ENCODE measurements around the gene MCF2L. TPM values are rescaled to one million over a fixed set of nuclear protein-coding genes. Genes with fewer than 3 reads are reported as not detected.
"Not testable (repeated sequence)": the region's sequence is repeated elsewhere in the genome, so short reads cannot be mapped to it uniquely, and the experiment has no call there.

MCF2L gene
- polyA plus RNA-seq, 4 donors = 13.6 to 38.5 (median 31.1) TPM

DNA sequence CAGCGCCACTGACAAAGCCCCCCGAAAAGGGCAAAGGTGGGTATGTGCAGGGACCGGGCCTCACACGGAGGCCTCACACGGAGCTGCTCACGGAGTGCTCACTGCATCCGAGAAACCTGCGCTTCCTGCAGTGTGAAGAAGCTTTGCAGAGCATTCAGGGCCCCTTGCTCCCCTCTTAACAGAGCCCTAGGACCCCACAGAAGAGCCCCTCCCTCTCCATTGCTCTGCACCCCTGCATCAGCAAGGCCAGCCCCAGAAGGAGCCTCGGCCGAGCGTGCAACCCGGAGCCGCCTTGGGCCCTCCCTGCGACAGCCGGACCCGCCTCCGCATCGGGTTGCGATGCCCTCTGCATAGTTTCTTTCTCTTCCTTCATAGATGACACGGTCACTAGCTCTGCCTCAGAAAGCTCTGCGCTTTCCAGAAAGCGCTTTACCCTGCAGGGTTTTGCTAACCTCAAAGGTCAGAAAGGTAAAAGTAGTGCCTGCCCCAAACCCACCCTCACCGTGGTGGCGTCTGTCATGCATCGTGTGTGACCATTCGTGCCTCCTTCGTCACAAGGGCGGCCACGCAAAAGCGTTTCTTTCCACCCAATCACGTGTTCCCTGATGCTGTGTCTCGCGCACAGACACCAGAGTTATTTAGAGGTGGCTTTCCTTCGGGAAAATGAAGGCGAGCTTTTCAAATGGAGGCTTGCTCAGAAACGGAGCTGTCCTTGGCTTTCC, 120.8 kb downstream of the MCF2L start:
- no peak for DNase-seq (ENCODE audit: low read depth in 4 of 4, low spot score in 3 of 4)

- no peak for DNase-seq (ENCODE audit: low read depth in 4 of 4, low spot score in 3 of 4)
Observed at GRCh38 chr13:113090415-113090770, 121.4 kb downstream of the MCF2L start.

DNA sequence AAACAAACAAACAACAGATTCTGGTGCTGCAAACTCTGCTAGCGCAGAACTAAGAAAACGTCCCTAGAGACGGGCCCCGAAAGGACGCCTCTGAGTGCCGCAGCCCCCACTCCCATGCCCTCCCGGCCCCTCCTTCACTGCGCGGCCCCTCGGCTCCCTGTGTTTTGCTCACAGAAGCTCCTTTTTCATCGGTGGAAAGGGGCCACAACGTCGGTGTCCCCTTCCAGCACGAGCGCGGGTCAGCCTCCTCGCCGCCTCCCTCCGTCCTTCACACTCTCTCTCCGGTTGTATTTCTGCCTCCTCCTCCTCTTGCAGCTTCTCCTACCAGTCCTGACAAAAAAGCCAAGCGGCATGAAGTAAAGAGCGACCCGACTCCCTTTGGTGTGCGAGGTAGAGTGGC, 121.8 kb downstream of the MCF2L start:
- no peak for DNase-seq (ENCODE audit: low read depth in 4 of 4, low spot score in 3 of 4)

DNA sequence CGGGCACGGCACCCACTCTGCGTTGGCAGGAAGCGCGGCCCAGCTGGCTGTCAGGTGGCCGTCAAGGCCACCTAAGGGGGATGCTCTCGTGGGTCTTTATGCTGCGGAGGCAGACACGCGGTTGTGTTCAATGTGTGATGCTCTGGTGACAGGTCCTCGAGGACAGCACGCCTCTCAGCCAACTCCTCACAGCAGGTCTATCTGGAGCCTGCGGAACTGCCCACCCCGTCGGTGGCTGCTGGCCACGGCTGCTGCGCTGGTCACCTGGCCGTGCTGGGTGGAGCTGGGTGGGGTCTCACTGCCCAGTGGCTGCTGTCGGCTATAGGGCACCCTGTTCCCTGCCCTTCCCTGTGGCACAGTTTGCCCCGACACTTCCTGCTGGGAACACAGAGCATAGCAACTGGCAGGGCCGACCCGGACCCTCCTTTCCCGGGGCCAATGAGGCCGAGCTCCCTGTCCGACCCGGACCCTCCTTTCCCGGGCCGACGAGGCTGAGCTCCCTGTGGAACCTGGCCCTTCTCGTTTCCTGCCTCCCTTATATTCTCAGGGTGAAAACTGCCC, 122.3 kb downstream of the MCF2L start:
- no peak for DNase-seq (ENCODE audit: low read depth in 4 of 4, low spot score in 3 of 4)

- no peak for DNase-seq (ENCODE audit: low read depth in 4 of 4, low spot score in 3 of 4)
Observed at GRCh38 chr13:113091891-113092775, 123.1 kb downstream of the MCF2L start.

DNA sequence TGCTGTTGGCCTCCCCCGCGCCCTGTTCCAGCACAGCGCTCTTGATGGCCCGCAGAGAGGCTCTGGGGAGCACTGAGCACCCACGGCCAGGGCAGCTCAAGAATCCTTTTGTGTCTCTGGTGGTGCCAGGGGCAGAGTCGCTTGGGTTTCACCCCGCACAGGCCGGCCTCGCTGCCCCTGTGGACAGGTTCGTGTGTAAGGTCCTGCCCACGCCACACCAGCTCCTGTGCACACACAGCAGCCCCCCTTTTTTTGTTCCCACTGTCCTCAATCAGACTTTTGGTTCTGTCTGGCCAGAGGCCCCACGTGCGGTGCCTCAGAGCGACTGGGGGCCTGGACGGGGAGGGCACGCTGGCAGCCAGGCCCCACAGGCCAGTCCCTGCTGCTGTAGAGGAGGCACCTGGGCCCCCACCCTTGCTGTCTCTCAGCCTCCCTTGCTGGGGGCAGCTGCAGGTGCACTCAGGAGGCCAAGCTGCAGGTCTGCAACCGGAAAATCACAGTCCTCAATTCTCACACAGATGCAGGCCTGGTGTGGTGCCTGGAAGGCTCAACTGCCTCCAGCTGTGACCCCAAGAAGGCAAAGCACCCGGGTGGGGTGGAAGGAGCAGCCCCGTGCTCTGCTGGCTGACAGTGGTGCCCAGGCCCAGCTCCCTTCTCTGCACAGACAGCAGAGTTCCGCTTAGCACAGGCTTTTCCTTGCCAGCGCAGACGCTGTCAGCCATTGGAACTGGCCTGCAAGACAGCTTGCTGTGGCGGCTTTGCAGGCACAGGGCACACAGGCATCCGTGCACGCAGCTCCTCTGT, 124.0 kb downstream of the MCF2L start:
- no peak for DNase-seq (ENCODE audit: low read depth in 4 of 4, low spot score in 3 of 4)

- DNase-seq (ENCODE audit: low read depth in 4 of 4, low spot score in 3 of 4) = no peak
Observed at GRCh38 chr13:113093580-113094409, 124.8 kb downstream of the MCF2L start.

GRCh38 chr13:113094410-113094800, 125.4 kb downstream of the MCF2L start:
- DNase-seq (ENCODE audit: low read depth in 4 of 4, low spot score in 3 of 4) = no peak

- DNase-seq (ENCODE audit: low read depth in 4 of 4, low spot score in 3 of 4) = no peak
Observed at GRCh38 chr13:113095146-113096051, 126.4 kb downstream of the MCF2L start.

GRCh38 chr13:113096052-113096744, 127.2 kb downstream of the MCF2L start:
- DNase-seq (ENCODE audit: low read depth in 4 of 4, low spot score in 3 of 4) = no peak

GRCh38 chr13:113096745-113097305, 127.8 kb downstream of the MCF2L start:
- DNase-seq (ENCODE audit: low read depth in 4 of 4, low spot score in 3 of 4) = no peak

DNA sequence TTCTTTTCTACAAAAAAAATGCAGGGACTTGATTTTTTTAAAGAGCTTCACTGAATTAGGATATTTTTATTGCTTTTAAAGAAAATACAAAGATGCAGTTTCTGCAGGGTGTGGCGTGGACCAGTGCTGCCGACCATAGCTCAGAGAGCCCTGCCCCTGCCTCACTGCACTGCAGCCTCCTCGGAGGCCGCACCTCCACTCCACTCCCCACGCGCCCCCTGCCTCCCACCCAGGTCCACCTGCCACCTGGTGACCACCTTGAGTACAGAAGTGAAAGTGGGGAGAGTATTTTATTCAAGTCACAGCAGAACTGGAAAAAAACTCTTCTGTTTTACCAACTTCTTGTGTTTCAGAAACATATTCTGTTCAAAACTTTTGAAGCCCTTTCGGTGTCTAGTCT, 128.6 kb downstream of the MCF2L start:
- no peak for DNase-seq (ENCODE audit: low read depth in 4 of 4, low spot score in 3 of 4)

DNA sequence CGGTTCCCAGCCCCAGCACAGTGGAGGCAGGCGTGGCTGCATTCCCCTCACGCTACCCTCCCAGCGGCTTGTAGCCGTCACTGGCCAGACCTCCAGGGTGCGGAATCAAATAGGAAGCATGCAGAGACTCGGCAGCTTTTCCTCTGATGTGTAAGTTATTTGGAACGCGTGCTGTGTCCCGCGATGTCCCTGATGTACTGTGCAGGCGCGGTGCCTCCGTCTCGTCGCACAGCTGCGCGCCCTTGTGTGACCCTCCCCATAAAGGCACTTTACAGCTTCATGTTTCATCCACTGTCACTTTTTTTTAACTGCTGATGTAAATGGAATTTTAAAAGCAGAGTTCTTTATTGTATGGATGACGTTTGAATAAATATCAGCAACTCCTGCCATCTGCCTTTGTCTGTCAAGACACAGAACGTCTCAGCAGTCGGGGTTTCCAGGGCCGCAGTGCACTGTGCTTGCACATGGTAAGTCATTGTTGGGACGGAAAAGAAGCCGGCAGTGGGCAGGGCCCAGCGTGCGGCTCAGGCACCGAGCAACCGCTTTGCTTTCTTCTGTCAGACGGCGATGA, 129.2 kb downstream of the MCF2L start:
- DNase-seq (ENCODE audit: low read depth in 4 of 4, low spot score in 3 of 4) = no peak

GRCh38 chr13:113099142-113099541, 130.1 kb downstream of the MCF2L start:
- no peak for DNase-seq (ENCODE audit: low read depth in 4 of 4, low spot score in 3 of 4)

GRCh38 chr13:113102302-113102701, 133.3 kb downstream of the MCF2L start:
- not testable (repeated sequence) for DNase-seq (ENCODE audit: low read depth in 4 of 4, low spot score in 3 of 4)

DNA sequence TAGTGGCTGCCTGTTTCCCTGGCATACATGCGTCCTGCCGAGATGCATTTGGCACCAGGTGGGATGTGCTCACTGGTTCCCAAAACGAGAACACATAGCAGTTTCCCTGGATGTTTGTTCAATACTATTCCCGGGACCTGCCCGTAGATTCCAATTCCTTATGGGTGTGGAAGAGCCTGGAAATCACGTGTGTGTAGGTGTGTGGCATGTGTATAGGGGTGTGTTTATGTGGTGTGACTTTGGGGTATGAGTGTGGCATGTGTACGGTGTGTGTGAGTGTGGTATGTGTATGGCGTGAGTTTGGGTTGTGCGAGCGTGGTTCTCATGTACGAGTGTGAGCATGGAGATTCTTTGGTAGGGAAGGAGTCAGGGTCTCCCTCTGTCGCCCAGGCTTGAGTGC, 133.7 kb downstream of the MCF2L start:
- DNase-seq (ENCODE audit: low read depth in 4 of 4, low spot score in 3 of 4) = no peak

DNA sequence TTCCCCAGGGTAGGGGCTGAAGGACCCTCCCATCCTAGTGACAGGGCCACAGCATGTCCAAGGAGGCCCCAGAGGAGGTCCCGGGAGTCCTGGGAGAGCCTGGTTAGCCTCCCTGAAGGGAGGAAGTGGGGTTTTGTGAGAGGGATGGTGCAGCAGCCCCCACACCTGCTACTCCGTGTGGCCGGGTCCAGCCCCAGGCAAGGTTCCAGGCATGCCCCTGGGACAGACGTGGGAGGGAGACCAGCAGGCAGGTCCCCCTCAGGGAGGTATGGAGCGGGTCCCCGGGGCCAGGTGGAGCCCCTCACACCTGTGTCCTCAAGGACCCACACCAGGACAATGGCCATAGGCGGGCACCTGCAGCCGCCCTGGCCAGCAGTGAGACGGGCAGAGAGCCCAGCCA, 134.6 kb downstream of the MCF2L start:
- no peak for DNase-seq (ENCODE audit: low read depth in 4 of 4, low spot score in 3 of 4)

Data from left renal pelvis (tissue), 4 donors.